Activated CD8-positive, alpha-beta memory T cell treated with anti-CD3 and anti-CD28 coated beads, Interleukin-2, amount 50 U/mL, for 1 hour (primary cell): ENCODE data around the gene GDF9.
A peak's percentile ranks its signal among the peaks of the same experiment; 100 is the strongest.

Source experiments
- DNase-seq: peaks from one replicate; pipeline ENCODE4 v3.0.0-alpha.2; 2020; ENCODE audit errors: extremely low read depth

GDF9 gene

GRCh38 chr5:132836852-132837251 is 29.4 kb downstream of the GDF9 start:
- DNase-seq, result no peak

- DNase-seq, result no peak
Observed at GRCh38 chr5:132834057-132834456, 32.2 kb downstream of the GDF9 start.

GRCh38 chr5:132832612-132833011 is 33.7 kb downstream of the GDF9 start:
- DNase-seq, result no peak

GRCh38 chr5:132831095-132831860 is 35.0 kb downstream of the GDF9 start:
- DNase-seq, result no peak

- no peak for DNase-seq
Observed at GRCh38 chr5:132830436-132831094, 35.7 kb downstream of the GDF9 start, which contains the start of gene SHROOM1. SHROOM1 (minus strand) TSS chr5:132830647; CDS start chr5:132826140, 4,507 bp downstream.

- DNase-seq, result peak; percentile 30
Observed at GRCh38 chr5:132829742-132830435, 36.4 kb downstream of the GDF9 start.

GRCh38 chr5:132828846-132829494 is 37.3 kb downstream of the GDF9 start:
- no peak for DNase-seq

- DNase-seq, result no peak
Observed at GRCh38 chr5:132827943-132828673, 38.2 kb downstream of the GDF9 start.

- DNase-seq, result no peak
Observed at GRCh38 chr5:132826424-132827082, 39.7 kb downstream of the GDF9 start.

GRCh38 chr5:132825834-132826391 is 40.4 kb downstream of the GDF9 start:
- no peak for DNase-seq

GRCh38 chr5:132825033-132825833 is 41.0 kb downstream of the GDF9 start:
- no peak for DNase-seq

- no peak for DNase-seq
Observed at GRCh38 chr5:132824426-132824825, 41.8 kb downstream of the GDF9 start.

GRCh38 chr5:132823481-132824050 is 42.7 kb downstream of the GDF9 start:
- no peak for DNase-seq

GRCh38 chr5:132822650-132823480 is 43.4 kb downstream of the GDF9 start:
- DNase-seq, result no peak

- DNase-seq, result no peak
Observed at GRCh38 chr5:132821791-132822190, 44.5 kb downstream of the GDF9 start.

GRCh38 chr5:132821350-132821749 is 44.9 kb downstream of the GDF9 start:
- no peak for DNase-seq

- DNase-seq, result peak; percentile 69
Observed at GRCh38 chr5:132820162-132820754, 46.0 kb downstream of the GDF9 start.

GRCh38 chr5:132819468-132819867 is 46.8 kb downstream of the GDF9 start:
- no peak for DNase-seq
